Measurements from ENCODE around the gene STK32A.

DNA sequence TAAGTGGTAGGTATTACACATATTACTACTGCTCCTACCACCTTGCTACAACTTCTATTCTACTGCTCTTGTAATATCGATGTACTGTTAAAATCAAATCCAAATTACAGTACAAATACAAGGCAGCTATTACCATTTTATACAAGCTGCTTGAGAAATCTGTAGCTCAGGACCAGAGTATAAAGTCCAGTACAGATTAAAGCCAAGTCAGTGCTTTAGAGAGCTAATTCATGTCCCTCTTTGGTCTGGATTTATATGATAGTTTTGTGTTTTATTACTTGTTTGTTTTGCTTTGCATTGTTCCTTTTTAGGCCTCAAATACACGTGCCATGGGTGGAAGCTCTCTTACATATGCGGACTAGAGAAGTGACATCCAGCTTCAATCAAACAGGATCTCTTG lies 199.2 kb downstream of the STK32A start:
- TF ChIP-seq, protein P1, sequence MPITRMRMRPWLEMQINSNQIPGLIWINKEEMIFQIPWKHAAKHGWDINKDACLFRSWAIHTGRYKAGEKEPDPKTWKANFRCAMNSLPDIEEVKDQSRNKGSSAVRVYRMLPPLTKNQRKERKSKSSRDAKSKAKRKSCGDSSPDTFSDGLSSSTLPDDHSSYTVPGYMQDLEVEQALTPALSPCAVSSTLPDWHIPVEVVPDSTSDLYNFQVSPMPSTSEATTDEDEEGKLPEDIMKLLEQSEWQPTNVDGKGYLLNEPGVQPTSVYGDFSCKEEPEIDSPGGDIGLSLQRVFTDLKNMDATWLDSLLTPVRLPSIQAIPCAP (CRISPR knock-in tag; IDR thresholded peaks at IDR 0.05; ENCODE audit: borderline replicate concordance) = no peak
- no peak for TF ChIP-seq ARID3B (CRISPR knock-in tag; IDR thresholded peaks at IDR 0.05; ENCODE audit: borderline replicate concordance)
- TF ChIP-seq, protein P2, sequence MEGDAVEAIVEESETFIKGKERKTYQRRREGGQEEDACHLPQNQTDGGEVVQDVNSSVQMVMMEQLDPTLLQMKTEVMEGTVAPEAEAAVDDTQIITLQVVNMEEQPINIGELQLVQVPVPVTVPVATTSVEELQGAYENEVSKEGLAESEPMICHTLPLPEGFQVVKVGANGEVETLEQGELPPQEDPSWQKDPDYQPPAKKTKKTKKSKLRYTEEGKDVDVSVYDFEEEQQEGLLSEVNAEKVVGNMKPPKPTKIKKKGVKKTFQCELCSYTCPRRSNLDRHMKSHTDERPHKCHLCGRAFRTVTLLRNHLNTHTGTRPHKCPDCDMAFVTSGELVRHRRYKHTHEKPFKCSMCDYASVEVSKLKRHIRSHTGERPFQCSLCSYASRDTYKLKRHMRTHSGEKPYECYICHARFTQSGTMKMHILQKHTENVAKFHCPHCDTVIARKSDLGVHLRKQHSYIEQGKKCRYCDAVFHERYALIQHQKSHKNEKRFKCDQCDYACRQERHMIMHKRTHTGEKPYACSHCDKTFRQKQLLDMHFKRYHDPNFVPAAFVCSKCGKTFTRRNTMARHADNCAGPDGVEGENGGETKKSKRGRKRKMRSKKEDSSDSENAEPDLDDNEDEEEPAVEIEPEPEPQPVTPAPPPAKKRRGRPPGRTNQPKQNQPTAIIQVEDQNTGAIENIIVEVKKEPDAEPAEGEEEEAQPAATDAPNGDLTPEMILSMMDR (IDR thresholded peaks at IDR 0.05 in 2 of 3, conservative IDR thresholded peaks at IDR 0.05 in 1 of 3; ENCODE audit: insufficient read depth in 2 of 3, low read depth in 1 of 3, low read length in 3 of 3) = no peak
- TF ChIP-seq RFX5 (IDR thresholded peaks at IDR 0.05; ENCODE audit: low read depth, low read length) = no peak
